Dendritic cell treated with granulocyte-macrophage colony-stimulating factor and Interleukin-4, amounts not matched to agents 40 ng/mL and 50 ng/mL, for 4 days (primary cell): ENCODE results near the gene ZNF3.

Experiments used
- H3K27ac Mint-ChIP-seq: one replicate; pipeline ENCODE4 v1.8.0; 2022; ENCODE audit warnings: mild to moderate bottlenecking, mixed read lengths
- H3K27me3 Mint-ChIP-seq: one replicate; pipeline ENCODE4 v1.8.0; 2022; ENCODE audit warnings: mild to moderate bottlenecking, mixed read lengths
- H3K36me3 Mint-ChIP-seq: one replicate; pipeline ENCODE4 v1.8.0; 2022; ENCODE audit warnings: low read depth, mixed read lengths
- H3K4me1 Mint-ChIP-seq: one replicate; pipeline ENCODE4 v1.8.0; 2022; ENCODE audit warnings: low read depth, mixed read lengths
- H3K4me3 Mint-ChIP-seq: one replicate; pipeline ENCODE4 v1.8.0; 2022; ENCODE audit warnings: mild to moderate bottlenecking, moderate library complexity, mixed read lengths
- H3K9me3 Mint-ChIP-seq: one replicate; pipeline ENCODE4 v1.8.0; 2022; ENCODE audit warnings: mixed read lengths
- intact Hi-C: fragments of 100-400 bp; cut with micrococcal nuclease; formaldehyde crosslinking; loops from one replicate; pipeline ENCODE4 v1.15.0; 2022

The ZNF3 gene

GRCh38 chr7:100066953-100067352, 14.6 kb downstream of the ZNF3 start:
- Mint-ChIP-seq H3K4me1 (no peaks in the 10 kb centered on the region), H3K9me3 (peaks cover 23% of the 10 kb centered on the region), H3K27ac (no peak overlapping the region), H3K27me3 (no peaks in the 10 kb centered on the region), H3K4me3 (no peak overlapping the region), H3K36me3 (peaks cover 78% of the 10 kb centered on the region)
- intact Hi-C loops, result no loop called here

- H3K27ac Mint-ChIP-seq, result no peak overlapping the region
Observed at GRCh38 chr7:100065452-100066186, 15.9 kb downstream of the ZNF3 start.

GRCh38 chr7:100064162-100064561, 17.4 kb downstream of the ZNF3 start:
- Mint-ChIP-seq H3K36me3 (peaks cover 77% of the 10 kb centered on the region), H3K4me3 (no peak overlapping the region), H3K27me3 (no peaks in the 10 kb centered on the region), H3K4me1 (no peaks in the 10 kb centered on the region), H3K9me3 (no peaks in the 10 kb centered on the region), H3K27ac (no peak overlapping the region)
- intact Hi-C loops, result no loop called here

More at GRCh38 chr7:100065452-100066186, 15.9 kb downstream of the ZNF3 start:
- H3K4me3 Mint-ChIP-seq, result no peak overlapping the region
- no peaks in the 10 kb centered on the region for H3K4me1 Mint-ChIP-seq
- H3K36me3 Mint-ChIP-seq, result peaks cover 78% of the 10 kb centered on the region
- intact Hi-C loops, result no loop called here
- H3K27me3 Mint-ChIP-seq, result no peaks in the 10 kb centered on the region
- H3K9me3 Mint-ChIP-seq, result peaks cover 10% of the 10 kb centered on the region

- H3K27me3 Mint-ChIP-seq, result no peaks in the 10 kb centered on the region
- no peaks in the 10 kb centered on the region for H3K9me3 Mint-ChIP-seq
- H3K36me3 Mint-ChIP-seq, result peaks cover 83% of the 10 kb centered on the region
- intact Hi-C loops, result no loop called here
- no peak overlapping the region for H3K4me3 Mint-ChIP-seq
- H3K27ac Mint-ChIP-seq, result no peak overlapping the region
- H3K4me1 Mint-ChIP-seq, result no peaks in the 10 kb centered on the region
Observed at GRCh38 chr7:100063376-100063775, 18.1 kb downstream of the ZNF3 start.

- Mint-ChIP-seq H3K4me3 (no peak overlapping the region), H3K4me1 (no peaks in the 10 kb centered on the region)
Observed at GRCh38 chr7:100061518-100062193, 19.9 kb downstream of the ZNF3 start.

GRCh38 chr7:100059251-100059739, 22.2 kb downstream of the ZNF3 start:
- no peaks in the 10 kb centered on the region for H3K27me3 Mint-ChIP-seq
- H3K27ac Mint-ChIP-seq, result no peak overlapping the region
- peaks cover 75% of the 10 kb centered on the region for H3K36me3 Mint-ChIP-seq
- H3K9me3 Mint-ChIP-seq, result no peaks in the 10 kb centered on the region
- intact Hi-C loops, result loop anchor here (10.0 kb wide), 1 partner anchor 144 kb away; the partner anchor contains the start of gene TRIM4
- no peak overlapping the region for H3K4me3 Mint-ChIP-seq
- H3K4me1 Mint-ChIP-seq, result no peaks in the 10 kb centered on the region

More at GRCh38 chr7:100061518-100062193, 19.9 kb downstream of the ZNF3 start:
- Mint-ChIP-seq H3K27ac (no peak overlapping the region), H3K36me3 (peaks cover 84% of the 10 kb centered on the region), H3K9me3 (no peaks in the 10 kb centered on the region), H3K27me3 (no peaks in the 10 kb centered on the region)
- intact Hi-C loops, result no loop called here

- intact Hi-C loops, result loop anchor here (10.0 kb wide), 1 partner anchor 142 kb away; the partner anchor contains the start of gene TRIM4
- H3K36me3 Mint-ChIP-seq, result peaks cover 58% of the 10 kb centered on the region
- no peaks in the 10 kb centered on the region for H3K9me3 Mint-ChIP-seq
Observed at GRCh38 chr7:100057006-100057405, 24.5 kb downstream of the ZNF3 start.

GRCh38 chr7:100053215-100053614, 28.3 kb downstream of the ZNF3 start:
- Mint-ChIP-seq H3K27ac (no peak overlapping the region), H3K36me3 (peaks cover 31% of the 10 kb centered on the region), H3K9me3 (no peaks in the 10 kb centered on the region), H3K27me3 (no peaks in the 10 kb centered on the region), H3K4me1 (peaks cover 14% of the 10 kb centered on the region), H3K4me3 (no peak overlapping the region)
- intact Hi-C loops, result loop anchor here (10.0 kb wide), 1 partner anchor 138 kb away; the partner anchor contains the start of gene TRIM4

More at GRCh38 chr7:100057006-100057405, 24.5 kb downstream of the ZNF3 start:
- H3K4me3 Mint-ChIP-seq, result no peak overlapping the region
- no peaks in the 10 kb centered on the region for H3K27me3 Mint-ChIP-seq
- no peaks in the 10 kb centered on the region for H3K4me1 Mint-ChIP-seq
- H3K27ac Mint-ChIP-seq, result no peak overlapping the region

GRCh38 chr7:100051611-100052010, 29.9 kb downstream of the ZNF3 start:
- Mint-ChIP-seq H3K27ac (no peak overlapping the region), H3K4me3 (no peak overlapping the region), H3K9me3 (no peaks in the 10 kb centered on the region), H3K27me3 (no peaks in the 10 kb centered on the region), H3K4me1 (peaks cover 14% of the 10 kb centered on the region), H3K36me3 (peaks cover 15% of the 10 kb centered on the region)
- intact Hi-C loops, result loop anchor here (10.0 kb wide), 1 partner anchor 137 kb away; the partner anchor contains the start of gene TRIM4

GRCh38 chr7:100049441-100050291, 31.9 kb downstream of the ZNF3 start, which contains the start of gene ZSCAN21:
Gene ZSCAN21, plus strand, starts transcription at chr7:100049774. Its CDS starts 7,233 bp downstream, at chr7:100057007.
- H3K27me3 Mint-ChIP-seq, result no peaks in the 10 kb centered on the region
- peak within 1 kb of the TSS; percentile 97 for H3K27ac Mint-ChIP-seq
- intact Hi-C loops, result loop anchor here (1.0 to 10.0 kb wide), 2 partner anchors 34 to 135 kb away; partner anchors contain the start of genes TRIM4 and ZKSCAN1
- H3K4me1 Mint-ChIP-seq, result peaks cover 17% of the 10 kb centered on the region
- H3K9me3 Mint-ChIP-seq, result no peaks in the 10 kb centered on the region
- H3K36me3 Mint-ChIP-seq, result peaks cover 14% of the 10 kb centered on the region
- peak within 1 kb of the TSS; percentile 86 for H3K4me3 Mint-ChIP-seq

- intact Hi-C loops, result loop anchor here (1.0 kb wide), 1 partner anchor 33 kb away; the partner anchor contains the start of gene ZKSCAN1
- Mint-ChIP-seq H3K27ac (no peak overlapping the region), H3K4me1 (peaks cover 25% of the 10 kb centered on the region), H3K27me3 (no peaks in the 10 kb centered on the region), H3K4me3 (no peak overlapping the region), H3K9me3 (no peaks in the 10 kb centered on the region), H3K36me3 (peaks cover 14% of the 10 kb centered on the region)
Observed at GRCh38 chr7:100048680-100049079, 32.8 kb downstream of the ZNF3 start.

- Mint-ChIP-seq H3K4me1 (peaks cover 17% of the 10 kb centered on the region), H3K4me3 (no peak overlapping the region), H3K36me3 (peaks cover 4% of the 10 kb centered on the region), H3K27me3 (no peaks in the 10 kb centered on the region), H3K9me3 (no peaks in the 10 kb centered on the region), H3K27ac (no peak overlapping the region)
- intact Hi-C loops, result no loop called here
Observed at GRCh38 chr7:100044718-100045117, 36.8 kb downstream of the ZNF3 start.

- peaks cover 17% of the 10 kb centered on the region for H3K4me1 Mint-ChIP-seq
- H3K27ac Mint-ChIP-seq, result no peak overlapping the region
- H3K4me3 Mint-ChIP-seq, result no peak overlapping the region
- intact Hi-C loops, result no loop called here
- peaks cover 33% of the 10 kb centered on the region for H3K36me3 Mint-ChIP-seq
- H3K9me3 Mint-ChIP-seq, result no peaks in the 10 kb centered on the region
- H3K27me3 Mint-ChIP-seq, result no peaks in the 10 kb centered on the region
Observed at GRCh38 chr7:100040575-100040974, 40.9 kb downstream of the ZNF3 start.
